SKM-1 treated with dmso at 0.1 percent for 144 hours (cell line): Measurements from ENCODE around the gene SRP68.

Source experiments
- DNase-seq: peaks from one replicate; lab custom pipeline; 2025; ENCODE audit not compliant: unreplicated experiment; lab: John Stamatoyannopoulos, UW

SRP68 gene

DNA sequence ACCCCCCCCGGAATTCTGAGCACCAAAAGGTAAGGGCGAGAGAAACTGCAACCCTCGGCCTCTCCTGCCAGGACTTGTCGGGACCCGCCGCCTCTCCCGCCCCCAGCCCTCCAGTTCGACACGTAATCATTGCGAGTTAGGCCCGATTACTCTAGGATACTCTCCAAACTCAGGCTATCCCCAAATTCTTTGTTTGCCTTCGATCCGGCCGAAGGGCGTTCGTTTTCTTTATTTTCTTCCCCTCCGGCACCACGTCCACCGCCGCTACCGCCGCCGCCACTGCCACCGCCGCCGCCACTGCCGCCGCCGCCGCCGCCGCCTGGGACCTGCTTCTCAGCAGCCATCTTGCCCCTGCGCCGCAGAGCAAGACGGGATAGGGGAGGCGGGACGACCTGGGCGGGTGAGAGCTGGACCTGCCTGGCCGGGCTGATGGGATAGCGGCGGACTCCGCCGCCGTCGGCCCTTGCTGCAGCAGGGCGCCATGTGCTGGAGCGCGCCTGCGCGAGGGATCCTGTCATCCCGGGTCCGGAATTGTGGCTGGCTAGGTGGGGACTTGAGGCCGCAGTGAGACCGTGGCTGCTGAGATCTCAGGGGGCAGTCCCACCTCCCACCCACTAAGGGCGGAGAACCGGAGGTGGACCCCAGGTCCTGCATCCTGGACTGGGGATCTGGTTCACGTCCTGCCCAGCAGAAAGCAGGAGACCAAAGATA lies at the start of gene SRP68:
Gene SRP68 (minus strand): TSS at position 370 of the 711 bp plus-strand sequence. CDS start 26 bp downstream, at position 344.
- DNase-seq = peak; percentile 82

DNA sequence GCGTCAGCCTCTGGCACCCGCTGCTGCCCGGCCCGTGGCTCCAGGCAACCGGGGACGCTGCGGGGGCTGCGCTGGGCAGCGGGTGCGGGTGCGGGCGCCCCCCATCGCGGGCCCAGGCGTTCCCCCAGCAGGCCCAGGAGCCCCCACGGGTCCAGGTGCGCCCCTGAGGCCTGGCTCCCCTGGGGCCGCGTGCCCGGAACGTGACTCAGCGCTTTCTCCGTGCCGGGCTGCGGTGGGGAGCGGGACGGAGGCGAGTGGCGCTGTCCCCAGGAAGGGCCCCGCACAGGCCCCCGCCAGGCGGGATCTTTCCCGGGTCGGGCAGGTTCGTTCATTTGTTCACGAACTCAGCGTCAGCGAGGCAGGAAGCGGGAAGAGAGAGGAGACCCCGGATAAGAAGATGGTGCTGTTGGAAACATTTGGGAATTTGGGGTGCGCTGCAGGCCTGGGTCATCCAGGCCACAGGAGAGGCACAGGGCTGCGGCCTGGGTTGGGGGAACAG lies 49.7 kb upstream of the SRP68 start:
- DNase-seq = no peak

DNA sequence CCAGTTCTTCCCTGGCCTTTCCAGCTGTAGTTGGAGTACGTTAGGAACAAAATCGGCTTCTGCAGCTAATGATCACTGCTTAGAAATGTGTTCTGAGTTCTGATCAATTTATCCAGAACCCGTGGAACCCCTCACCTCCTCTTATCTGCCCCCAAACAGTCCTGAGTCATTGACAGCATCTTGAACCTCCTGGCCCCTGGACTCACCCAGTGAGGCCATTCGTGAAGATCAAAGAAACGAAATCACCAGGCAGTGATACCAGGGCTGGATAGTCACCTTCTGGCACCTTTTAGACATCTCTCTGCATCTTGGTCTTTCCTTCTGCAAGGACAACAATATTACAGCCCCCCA lies 48.3 kb upstream of the SRP68 start:
- DNase-seq = no peak

DNA sequence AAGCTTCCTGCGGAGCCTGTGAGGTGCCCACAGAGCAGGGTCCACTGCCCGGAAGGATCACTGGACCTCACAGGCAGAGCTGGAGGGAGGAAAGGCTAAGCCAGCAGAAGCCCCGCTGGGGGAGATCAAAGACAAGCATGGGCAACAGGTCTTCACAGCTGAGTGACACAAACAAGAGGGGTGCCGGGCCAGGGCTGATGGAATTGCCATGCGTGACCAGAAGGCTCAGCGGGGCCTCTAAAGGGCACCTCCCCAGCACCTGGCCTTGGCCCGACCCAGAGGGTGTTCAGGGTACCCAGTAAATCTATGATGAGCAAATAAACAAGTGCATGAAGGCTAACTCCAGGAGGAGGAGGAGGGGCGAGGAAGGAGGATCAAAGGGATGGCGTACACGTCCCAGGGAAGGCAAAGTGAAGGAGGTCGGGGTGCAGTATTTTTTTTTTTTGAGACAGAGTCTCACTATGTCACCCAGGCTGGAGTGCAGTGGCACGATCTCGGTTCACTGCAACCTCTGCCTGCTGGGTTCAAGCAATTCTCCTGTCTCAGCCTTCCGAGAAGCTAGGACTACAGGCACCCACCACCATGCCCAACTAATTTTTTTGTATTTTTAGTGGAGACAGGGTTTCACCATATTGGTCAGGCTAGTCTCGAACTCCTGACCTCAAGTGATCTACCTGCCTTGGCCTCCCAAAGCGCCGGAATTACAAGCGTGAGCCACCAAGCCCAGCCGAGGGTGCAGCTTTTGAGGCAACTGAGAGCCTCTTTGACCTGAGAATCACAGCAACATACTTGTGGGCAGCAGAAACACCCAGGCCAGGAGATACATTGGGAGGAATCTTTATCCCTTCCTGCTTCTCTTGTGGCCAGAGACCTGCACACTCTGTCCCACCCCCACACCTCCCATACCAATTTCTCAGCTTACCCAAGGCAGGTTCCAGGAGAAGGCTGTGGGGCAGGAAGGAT lies 47.4 kb upstream of the SRP68 start:
- DNase-seq = no peak

DNA sequence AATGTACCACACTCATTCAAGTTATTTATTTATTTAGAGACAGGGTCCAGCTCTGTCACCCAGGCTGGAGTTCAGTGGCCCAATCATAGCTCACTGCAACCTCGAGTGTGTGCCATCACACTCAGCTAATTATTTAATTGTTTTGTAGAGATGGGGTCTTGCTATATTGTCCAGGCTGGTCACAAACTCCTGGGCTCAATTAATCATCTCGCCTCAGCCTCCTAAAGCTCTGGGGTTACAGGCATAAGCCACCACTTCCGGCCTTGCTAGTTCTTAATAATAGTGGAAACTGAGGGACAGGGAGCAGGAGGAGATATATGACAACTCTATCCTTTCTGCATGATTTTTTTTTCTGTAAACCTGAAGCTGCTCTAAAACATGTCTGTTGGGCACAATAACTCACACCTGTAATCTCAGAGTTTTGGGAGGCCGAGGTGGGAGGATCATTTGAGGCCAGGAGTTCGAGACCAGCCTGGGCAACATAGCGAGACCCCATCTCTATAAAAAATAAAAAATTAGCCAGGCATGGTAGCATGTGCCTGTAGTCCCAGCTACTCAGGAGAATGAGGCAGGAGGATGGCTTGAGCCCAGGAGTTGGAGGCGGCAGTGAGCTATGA lies 42.9 kb upstream of the SRP68 start:
- DNase-seq = no peak

DNA sequence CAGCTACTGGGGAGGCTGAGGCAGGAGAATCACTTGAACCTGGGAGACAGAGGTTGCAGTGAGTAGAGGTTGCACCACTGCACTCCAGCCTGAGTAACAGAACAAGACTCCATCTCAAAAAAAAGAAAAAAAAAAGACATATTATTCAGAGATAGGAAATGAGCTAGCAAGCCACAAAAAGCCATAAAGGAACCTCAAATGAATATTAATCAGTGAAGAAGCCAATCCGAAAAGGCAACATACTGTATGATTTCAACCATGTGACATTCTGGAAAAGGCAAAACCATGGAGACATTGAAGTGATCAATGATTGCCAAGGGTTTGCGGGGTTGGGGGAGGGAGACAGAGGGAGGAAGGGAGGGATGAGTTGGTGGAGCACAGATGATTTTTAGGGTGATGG lies 39.6 kb upstream of the SRP68 start:
- DNase-seq = no peak

DNA sequence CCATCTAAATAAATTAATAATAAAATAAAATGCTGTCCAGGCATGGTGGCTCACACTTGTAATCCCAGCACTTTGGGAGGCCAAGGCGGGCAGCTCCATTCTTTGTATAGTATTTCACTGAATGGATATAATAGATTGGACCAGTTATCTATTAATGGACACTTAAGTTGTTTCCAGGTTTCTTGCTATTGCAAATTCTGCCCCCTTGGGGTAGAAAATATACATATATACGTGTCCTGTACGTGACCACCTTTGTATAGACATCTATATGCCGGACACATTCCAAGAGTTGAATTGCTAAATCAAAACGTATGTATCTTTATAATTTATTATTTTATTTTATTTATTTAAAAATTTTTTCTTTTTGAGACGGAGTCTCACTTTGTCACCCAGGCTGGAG lies 35.2 kb upstream of the SRP68 start:
- DNase-seq = no peak

DNA sequence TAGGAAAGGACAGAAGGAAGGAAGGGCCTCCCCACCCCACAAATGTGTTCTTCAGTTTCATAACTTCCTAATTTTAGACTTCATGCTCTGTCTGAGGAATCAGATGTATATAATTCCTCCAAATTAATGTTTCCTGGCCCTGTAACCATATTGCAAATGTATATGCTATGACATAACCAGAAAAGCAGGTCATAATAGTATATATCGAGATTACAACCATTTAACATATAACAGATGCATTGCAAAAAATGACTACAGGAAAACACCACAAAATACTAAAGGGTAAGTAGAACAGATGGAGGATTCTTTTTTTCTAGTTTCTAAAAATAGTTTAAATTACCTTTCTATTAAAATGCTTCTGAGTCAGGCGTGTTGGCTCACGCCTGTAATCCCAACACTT lies 34.4 kb upstream of the SRP68 start:
- peak; percentile 17 for DNase-seq

DNA sequence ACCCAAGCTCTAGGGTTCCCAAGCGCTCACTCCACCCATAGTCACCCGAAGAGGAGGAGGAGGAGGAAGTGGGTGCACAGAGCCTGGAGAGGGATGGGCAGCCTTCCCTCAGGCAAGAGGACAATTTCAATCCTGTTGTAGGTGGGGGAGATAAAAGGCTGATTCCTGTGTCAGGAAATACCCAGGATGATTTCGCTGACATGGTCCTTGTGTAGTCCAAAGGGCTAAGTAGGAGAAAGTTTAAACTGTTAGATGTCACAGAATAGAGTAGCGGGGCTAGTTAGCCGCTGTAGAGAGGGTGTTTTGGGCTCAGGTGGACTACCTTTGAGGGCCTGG lies 32.5 kb upstream of the SRP68 start:
- no peak for DNase-seq

DNA sequence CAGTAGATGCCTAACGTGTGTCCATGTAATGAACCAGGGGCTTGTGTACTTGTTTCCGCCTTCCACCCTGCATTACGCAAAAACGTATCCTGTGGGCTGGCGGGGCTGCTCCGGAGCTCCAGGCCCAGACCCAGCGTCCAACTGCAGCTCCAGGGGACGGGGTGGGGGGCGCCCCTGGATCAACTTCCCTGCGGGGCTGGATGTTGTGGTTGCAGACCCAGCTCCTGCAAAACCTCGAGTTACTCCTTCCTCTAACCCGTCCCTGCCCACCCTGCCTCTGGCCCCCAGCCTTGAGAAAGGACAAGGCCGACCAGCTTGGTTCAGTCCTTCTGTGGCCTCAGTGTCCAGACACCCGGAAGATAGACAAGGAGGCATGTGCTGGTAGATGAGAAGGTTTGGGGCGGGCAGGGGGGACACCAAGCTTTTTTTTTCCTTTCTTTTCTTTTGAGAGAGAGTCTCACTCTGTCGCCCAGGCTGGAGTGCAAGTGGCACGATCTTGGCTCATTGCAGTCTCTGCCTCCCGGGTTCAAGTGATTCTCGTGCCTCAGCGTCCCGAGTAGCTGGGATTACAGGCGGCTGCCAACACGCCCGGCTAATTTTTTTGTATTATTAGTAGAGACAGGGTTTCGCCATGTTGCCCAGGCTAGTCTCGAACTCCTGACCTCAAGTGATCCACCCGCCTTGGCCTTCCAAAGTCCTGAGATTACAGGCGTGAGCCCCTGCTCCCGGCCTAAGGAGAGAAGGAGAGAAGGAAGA lies 32.0 kb upstream of the SRP68 start:
- no peak for DNase-seq

DNA sequence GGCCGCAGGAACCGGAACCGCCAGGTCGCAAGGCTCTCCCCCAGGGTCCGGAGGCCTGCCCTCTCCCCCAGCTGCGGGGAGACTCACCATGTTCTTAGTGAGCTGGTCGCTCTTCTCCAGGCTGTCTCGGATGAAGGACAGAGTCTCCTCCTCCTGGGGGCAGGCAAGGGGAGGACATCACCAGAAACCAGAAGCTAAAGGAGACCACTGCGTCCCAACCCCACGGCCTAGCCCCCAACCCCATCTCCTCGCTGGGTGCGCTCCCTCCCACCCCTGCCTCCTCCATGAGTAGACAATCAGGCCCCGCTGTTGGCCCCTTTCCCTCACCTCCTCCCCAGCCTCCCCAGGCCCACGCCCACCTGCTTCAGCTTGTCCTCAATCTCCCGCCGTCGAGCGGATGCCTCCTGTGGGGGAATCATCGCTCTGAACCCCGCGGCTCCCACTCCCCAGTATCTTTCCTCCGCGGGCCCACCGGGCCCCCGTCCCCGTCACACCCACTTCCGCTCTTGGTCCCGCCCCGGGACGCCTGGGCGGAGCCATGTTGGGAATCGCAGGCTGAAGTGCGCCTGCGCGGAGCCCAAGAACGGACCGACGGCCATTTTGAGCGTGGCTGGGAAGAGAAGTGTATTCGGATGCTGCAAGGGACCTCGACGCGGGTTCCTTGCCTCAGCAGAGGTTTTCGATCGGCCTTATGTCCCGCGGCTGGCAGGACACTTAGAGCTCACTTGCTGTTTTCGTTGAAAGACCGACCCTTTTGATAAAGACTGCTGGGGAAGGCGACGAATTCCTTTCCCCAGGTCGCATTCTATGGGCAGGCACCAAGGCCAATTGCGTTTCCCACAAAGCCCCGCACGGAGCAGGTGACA lies 31.2 kb upstream of the SRP68 start, which contains the start of gene EXOC7:
Gene EXOC7 (minus strand): TSS at position 514 of the 866 bp plus-strand sequence. CDS start 95 bp downstream, at position 419.
- peak; percentile 80 for DNase-seq

DNA sequence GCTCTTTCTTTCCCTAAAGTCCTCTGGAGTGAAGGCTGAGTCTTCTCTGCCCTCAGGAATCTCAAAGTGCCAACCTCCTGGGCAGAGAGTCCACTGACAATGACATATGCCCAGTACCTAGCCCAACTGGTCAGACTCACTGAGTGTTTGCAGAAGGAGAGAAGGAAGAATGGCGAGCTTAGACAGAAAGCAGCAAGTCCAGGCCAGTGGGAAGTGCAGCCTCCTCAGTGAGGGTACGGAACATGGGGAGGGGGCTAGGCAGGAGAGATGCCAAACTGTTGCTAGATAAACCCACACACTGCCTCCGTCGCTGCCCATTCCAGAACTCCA lies 30.6 kb upstream of the SRP68 start:
- DNase-seq = no peak

DNA sequence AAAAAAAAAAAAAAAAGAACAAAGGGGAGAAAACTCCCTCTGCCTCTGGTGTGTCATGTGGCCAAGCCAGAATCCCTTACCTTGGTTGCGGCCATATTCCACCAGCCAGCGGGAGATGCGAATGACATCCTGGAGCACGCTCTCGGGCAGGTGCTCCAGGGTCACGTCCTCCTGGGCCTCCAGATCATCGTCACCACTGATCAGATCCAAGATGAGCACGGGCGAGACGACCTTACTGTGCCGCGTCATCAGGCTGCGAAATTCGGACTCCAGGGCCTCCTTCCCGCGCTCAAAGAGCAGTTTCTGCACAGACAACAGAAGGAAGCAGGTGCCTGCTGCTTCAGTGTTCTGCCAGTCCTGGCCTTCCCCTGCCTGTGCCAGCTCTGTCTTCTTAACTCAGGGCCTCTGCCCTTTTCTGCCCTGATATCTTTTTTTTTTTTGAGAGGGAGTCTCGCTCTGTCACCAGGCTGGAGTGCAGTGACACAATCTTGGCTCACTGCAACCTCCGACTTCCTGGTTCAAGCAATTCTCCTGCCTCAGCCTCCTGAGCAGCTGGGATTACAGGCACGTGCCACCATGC lies 25.5 kb upstream of the SRP68 start:
- no peak for DNase-seq

DNA sequence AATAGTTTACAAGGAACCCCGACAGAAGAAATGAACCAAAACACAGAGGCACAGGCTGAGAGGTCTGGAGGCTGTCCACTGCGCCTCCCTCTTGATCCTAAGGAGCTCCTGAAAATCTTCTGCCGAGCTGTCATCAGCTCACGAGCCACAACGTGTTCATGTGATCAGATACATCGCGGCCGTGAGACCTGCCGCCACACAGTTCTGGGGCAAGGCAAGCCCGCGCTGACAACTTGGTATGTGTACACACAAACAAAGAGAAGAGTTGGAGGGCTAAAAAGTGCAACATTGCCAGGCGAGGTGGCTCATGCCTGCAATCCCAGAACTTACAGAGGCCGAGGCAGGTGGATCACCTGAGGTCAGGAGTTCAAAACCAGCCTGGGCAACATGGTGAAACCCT lies 23.6 kb upstream of the SRP68 start:
- DNase-seq = no peak

DNA sequence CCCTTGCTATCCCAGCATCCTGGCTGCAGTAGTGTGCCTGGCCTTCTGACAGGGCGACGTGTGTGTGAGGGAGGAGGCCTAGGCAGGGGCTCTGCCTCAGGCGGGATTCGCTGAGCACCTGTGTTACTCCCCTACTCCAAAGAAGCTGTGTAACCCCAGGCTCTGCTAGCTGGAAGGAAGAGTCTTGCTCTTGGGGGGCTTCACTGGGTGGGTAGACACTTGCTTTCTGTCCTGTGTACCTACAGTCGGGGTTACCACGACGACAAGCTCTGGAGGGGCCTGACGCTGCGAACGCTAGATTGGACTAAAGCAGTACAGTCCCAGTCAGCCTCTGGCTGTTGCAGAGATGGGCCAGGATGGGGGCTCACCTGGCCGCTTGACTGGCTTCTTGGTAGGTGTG lies 21.7 kb upstream of the SRP68 start:
- no peak for DNase-seq

DNA sequence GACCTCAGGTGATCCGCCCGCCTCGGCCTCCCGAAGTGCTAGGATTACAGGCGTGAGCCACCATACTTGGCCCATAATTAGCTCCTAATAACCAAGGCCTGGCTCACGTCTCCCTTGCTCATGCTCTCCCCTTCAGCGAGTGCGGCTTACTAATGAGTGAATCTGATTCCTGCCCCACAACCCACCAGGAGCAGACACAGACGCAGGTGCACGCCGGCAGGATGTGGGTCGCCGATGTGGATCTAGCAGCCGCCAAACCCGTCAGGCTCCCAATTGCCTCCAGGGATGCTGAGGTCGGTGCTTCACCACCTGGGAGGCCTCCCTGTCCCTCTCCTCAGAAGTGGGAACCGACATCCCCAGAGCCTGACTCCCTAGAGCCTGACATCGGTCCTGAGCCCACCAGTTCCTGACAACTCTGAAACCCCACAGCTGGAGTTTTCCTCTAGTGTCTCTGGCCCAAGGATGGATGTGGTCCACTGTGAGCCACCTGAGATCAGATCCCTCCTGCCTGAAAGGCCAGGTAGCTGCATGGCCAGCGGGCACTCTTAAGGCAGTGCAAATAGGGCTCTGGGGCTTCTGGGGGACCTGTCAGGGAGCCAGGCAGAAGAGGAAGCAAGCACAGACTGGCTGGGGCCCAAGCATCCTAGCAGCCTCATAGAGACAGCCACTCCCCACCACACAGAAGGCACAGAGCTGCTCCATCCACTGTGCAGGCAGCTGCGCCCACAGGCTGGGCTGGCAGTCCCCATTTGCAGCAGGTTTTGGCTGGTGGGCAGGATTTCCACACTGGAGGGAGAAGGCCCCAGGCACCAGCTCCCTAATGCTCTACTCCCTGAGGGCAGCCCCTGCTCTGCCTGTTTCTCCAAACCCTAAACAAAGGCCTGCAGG lies 20.5 kb upstream of the SRP68 start:
- DNase-seq = no peak

DNA sequence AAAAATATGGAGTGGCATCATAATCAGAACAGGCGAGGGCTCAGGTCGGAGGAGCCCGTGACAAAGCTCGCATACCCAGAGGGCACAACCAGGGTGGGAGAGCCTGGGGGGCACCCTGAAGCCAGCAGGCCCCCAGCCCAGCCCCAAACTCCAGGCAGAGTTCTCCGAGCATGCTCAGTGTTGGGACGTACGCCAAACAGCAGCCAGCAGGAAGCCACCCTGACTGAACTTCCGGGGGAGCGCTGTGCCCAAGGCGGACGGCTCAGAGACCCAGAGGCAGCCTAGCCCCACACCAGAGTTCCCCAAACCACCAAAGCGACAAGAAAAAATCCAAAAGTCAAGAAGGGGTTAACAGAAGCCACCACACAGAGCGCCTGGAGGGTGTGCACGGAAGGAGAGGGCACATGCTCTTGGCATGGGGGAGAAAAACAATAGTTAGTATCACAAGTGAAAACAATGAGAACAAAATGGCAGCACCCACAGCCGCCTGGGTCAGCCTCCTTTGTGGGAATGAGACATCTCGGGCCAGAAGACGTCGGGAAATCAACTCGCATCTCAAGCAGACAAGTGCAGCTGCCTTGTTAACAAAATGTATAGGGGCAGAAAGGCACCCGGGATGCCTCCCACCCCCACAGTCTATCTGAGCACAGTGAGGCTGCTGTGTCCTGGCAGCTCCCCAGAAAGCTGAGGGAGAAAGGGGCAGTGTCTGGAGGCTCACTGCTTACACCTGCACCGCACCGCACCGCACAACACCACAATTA lies 19.4 kb upstream of the SRP68 start:
- no peak for DNase-seq

DNA sequence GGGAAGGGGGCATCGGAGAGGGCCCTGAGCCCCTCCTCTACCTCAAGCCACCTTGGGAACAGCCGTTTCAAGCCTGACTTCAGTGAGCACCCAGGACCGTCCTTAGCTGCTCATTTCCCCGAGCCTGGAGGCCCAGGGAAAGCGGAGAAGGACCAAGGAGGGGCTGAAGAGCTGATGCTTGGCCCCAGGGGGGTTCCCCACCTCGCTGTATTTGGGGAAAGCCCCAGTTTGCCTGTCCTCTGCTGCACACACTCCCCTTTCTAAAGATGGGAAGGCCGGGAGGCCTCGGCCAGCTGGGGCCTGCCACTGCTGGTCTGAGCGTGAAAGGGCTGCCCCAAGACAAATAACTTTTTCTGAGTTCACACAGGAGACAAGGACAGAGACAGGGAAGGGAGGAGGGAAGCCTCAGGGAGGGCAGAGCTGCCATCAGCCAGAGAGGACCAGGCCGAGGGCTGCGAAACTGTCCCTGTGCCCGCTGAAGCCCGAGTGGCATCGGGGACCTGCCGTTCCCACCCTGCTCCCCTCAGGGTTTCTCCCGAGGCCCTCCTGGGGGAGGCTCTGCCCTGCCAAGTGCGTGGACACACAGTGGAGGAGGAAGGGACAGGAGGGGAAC lies 18.3 kb upstream of the SRP68 start:
- no peak for DNase-seq
